Bronchial epithelial cell (primary cell): ENCODE measurements around the gene ECD. TPM values are rescaled to one million over a fixed set of nuclear protein-coding genes. Genes with fewer than 3 reads are reported as not detected.

ENCODE experiments used
- DNase-seq: peaks from one replicate; pipeline ENCODE4 v3.0.0-alpha.2; 2010; ENCODE audit warnings: low read depth
- FAIRE-seq: peaks from 2 replicates; lab custom pipeline; 2011; peaks lifted over from hg19 to GRCh38; lab: Jason Lieb, UNC
- H3K27me3 ChIP-seq: 2 replicates; pipeline ENCODE4 v1.5.1; 2011; ENCODE audit warnings: low read length; ENCODE audit not compliant: control insufficient read depth, insufficient read depth
- H3K36me3 ChIP-seq: 2 replicates; pipeline ENCODE4 v1.5.1; 2011; ENCODE audit warnings: low read length; ENCODE audit not compliant: control insufficient read depth, insufficient read depth
- H3K4me3 ChIP-seq: 2 replicates; pipeline ENCODE4 v1.5.1; 2011; ENCODE audit warnings: mild to moderate bottlenecking, low read depth, low read length, control low read depth
- total RNA-seq: library from RNA; depleted of rRNA; stranded (reverse); fragments of >200 nt; gene quantifications from 2 replicates; pipeline ENCODE4 v1.2.1, GENCODE V29; 2014
- TF ChIP-seq, protein P1 (sequence below): IDR thresholded peaks from 2 replicates; pipeline ENCODE4 v1.5.1; 2011; ENCODE audit warnings: mild to moderate bottlenecking, moderate library complexity, low read length, control low read depth, inconsistent platforms; ENCODE audit not compliant: insufficient read depth, severe bottlenecking

ECD gene
- total RNA-seq, 1 donor from 2014 or later = 17.6 TPM

- Histone ChIP-seq H3K36me3 (peaks cover 2% of the 10 kb centered on the region), H3K27me3 (no peaks in the 10 kb centered on the region), H3K4me3 (peak overlapping the region; percentile 82)
- TF ChIP-seq, protein P1, sequence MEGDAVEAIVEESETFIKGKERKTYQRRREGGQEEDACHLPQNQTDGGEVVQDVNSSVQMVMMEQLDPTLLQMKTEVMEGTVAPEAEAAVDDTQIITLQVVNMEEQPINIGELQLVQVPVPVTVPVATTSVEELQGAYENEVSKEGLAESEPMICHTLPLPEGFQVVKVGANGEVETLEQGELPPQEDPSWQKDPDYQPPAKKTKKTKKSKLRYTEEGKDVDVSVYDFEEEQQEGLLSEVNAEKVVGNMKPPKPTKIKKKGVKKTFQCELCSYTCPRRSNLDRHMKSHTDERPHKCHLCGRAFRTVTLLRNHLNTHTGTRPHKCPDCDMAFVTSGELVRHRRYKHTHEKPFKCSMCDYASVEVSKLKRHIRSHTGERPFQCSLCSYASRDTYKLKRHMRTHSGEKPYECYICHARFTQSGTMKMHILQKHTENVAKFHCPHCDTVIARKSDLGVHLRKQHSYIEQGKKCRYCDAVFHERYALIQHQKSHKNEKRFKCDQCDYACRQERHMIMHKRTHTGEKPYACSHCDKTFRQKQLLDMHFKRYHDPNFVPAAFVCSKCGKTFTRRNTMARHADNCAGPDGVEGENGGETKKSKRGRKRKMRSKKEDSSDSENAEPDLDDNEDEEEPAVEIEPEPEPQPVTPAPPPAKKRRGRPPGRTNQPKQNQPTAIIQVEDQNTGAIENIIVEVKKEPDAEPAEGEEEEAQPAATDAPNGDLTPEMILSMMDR = no peak
- FAIRE-seq (no peak), DNase-seq (no peak)
Observed at GRCh38 chr10:73167458-73167782, 388 bp downstream of the ECD start.

DNA sequence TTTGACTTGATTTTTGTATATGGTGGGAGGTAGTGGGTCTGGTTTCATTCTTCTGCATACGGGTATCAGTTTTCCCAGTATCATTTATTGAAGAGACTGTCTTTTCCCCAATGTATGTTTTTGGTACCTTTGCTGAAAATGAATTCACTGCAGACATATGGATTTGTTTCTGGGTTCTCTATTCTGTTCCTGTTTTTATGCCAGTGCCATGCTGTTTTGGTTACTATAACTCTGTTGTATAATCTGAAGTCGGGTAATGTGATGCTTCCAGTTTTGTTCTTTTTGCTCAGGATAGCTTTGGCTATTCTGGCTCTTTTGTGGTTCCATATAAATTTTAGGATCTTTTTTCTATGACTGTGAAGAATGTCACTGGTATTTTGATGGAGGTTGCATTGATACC, 836 bp downstream of the ECD start:
- FAIRE-seq (no peak), DNase-seq (no peak)
- H3K36me3 ChIP-seq = peaks cover 2% of the 10 kb centered on the region
- peak overlapping the region; percentile 82 for H3K4me3 ChIP-seq
- TF ChIP-seq, protein P1 = no peak
- no peaks in the 10 kb centered on the region for H3K27me3 ChIP-seq

DNA sequence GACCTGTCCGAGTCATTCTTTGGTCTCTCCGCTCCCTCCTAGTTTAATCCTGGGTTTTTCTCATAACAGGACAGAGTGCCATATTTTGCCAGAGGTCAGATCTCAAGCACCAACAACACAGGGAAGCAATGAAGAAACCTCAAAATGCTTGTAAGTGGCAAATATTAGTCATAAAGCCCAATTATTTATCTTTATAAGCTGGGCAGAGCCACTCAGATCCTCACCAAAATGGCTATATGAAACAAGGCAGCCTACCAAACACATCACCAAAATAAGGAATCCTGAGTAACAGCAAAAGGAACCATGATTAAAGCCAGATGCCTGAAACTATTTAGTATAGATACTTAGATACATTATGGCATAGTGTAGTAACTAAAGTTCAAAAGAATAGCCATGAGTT, 4.7 kb downstream of the ECD start:
- DNase-seq (no peak), FAIRE-seq (no peak)
- H3K36me3 ChIP-seq = peaks cover 4% of the 10 kb centered on the region
- no peaks in the 10 kb centered on the region for H3K27me3 ChIP-seq
- H3K4me3 ChIP-seq = no peak overlapping the region
- TF ChIP-seq, protein P1 = no peak

- DNase-seq = no peak
- no peak for FAIRE-seq
- no peaks in the 10 kb centered on the region for H3K27me3 ChIP-seq
- H3K36me3 ChIP-seq = peaks cover 4% of the 10 kb centered on the region
- TF ChIP-seq, protein P1 = no peak
- no peak overlapping the region for H3K4me3 ChIP-seq
Observed at GRCh38 chr10:73161662-73162061, 6.1 kb downstream of the ECD start.

- FAIRE-seq = no peak
- no peak for DNase-seq
- H3K27me3 ChIP-seq = no peaks in the 10 kb centered on the region
- TF ChIP-seq, protein P1 = no peak
- H3K36me3 ChIP-seq = peaks cover 6% of the 10 kb centered on the region
- H3K4me3 ChIP-seq = no peak overlapping the region
Observed at GRCh38 chr10:73161079-73161478, 6.7 kb downstream of the ECD start.

DNA sequence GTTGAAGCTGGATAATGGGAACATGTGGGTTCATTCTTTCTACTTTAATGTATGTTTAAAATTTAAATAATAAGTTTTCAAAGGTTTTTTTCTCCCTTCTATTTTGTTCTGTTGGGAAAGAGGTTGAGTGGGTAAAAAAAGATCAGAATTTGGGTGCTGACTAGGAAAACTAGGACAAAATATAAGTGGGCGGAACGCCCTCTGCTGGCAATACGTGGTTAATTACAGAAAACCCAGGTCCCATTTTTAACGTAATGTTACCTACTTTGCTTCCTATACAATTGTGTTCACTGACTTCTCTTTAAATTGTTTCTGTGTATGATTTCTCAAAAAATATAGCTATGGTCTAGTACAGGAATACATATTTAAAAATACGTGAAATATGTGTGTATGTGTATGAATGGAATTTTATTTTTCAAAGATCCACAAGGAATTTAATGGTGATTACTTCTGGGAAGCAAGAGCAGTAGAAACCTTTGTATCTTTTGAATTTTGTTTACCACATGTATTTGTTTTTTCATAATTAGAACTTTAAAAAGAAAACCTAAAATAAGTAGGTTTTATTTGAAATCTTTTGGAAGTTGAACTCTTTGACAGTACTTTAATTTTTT, 8.7 kb downstream of the ECD start:
- FAIRE-seq (no peak), DNase-seq (peak; percentile 38)
- TF ChIP-seq, protein P1 = peak; percentile 62
- Histone ChIP-seq H3K27me3 (no peaks in the 10 kb centered on the region), H3K36me3 (peaks cover 7% of the 10 kb centered on the region), H3K4me3 (no peak overlapping the region)
